HepG2 (cell line): ENCODE measurements around the gene CAVIN1. TPM values are rescaled to one million over a fixed set of nuclear protein-coding genes. Genes with fewer than 3 reads are reported as not detected.
A peak's percentile ranks its signal among the peaks of the same experiment; 100 is the strongest.

Source experiments
- CSRNP2 ChIP-seq: sonication (generic); formaldehyde crosslinking; conservative IDR thresholded peaks from 2 replicates; pipeline ENCODE4 v1.8.0; 2022; ENCODE audit warnings: low read depth, missing genetic modification reagents
- EZH2 ChIP-seq: conservative IDR thresholded peaks from 2 replicates; pipeline ENCODE4 v1.6.1; 2012; ENCODE audit warnings: mild to moderate bottlenecking, low read depth, low read length, moderate library complexity
- FOXA1 ChIP-seq, 2 experiments: fragments of 450-650 bp in 1 of 2; sonication (generic) in 1 of 2; formaldehyde crosslinking in 1 of 2; IDR thresholded peaks; 2 replicates each; pipeline versions ENCODE4 v1.4.0 to v1.6.1; 2016 to 2020; ENCODE audit warnings: missing genetic modification reagents in 1 of 2
- GLI4 ChIP-seq: sonication (generic); formaldehyde crosslinking; IDR thresholded peaks from 2 replicates; pipeline ENCODE4 v1.5.1; 2020; ENCODE audit warnings: missing genetic modification reagents, mild to moderate bottlenecking, moderate library complexity, borderline replicate concordance
- JDP2 ChIP-seq: sonication (generic); formaldehyde crosslinking; IDR thresholded peaks from 2 replicates; pipeline ENCODE4 v1.8.1; 2022; ENCODE audit warnings: missing genetic modification reagents, borderline replicate concordance
- JUNB ChIP-seq: sonication (generic); formaldehyde crosslinking; IDR thresholded peaks from 2 replicates; pipeline ENCODE4 v1.8.0; 2022; ENCODE audit warnings: missing genetic modification reagents, mild to moderate bottlenecking, borderline replicate concordance
- MED1 ChIP-seq: sonication (generic); formaldehyde crosslinking; IDR thresholded peaks from 2 replicates; pipeline ENCODE4 v1.4.0; 2020; ENCODE audit warnings: missing genetic modification reagents
- MXD4 ChIP-seq: IDR thresholded peaks from 2 replicates; pipeline ENCODE4 v1.6.1; 2016; ENCODE audit warnings: mild to moderate bottlenecking, missing biosample characterization, missing genetic modification reagents
- PITX1 ChIP-seq: sonication (generic); formaldehyde crosslinking; IDR thresholded peaks from 2 replicates; pipeline ENCODE4 v1.5.1; 2020; ENCODE audit warnings: mild to moderate bottlenecking, missing genetic modification reagents
- PTBP1 ChIP-seq: fragments of 200-400 bp; formaldehyde crosslinking; IDR thresholded peaks from 2 replicates; pipeline ENCODE4 v1.6.1; 2018; ENCODE audit warnings: low read length, low read depth; ENCODE audit not compliant: poor library complexity, severe bottlenecking
- REXO4 ChIP-seq: sonication (generic); formaldehyde crosslinking; IDR thresholded peaks from 2 replicates; pipeline ENCODE4 v1.8.0; 2022; ENCODE audit warnings: missing genetic modification reagents, mild to moderate bottlenecking, borderline replicate concordance
- SALL1 ChIP-seq: sonication (generic); formaldehyde crosslinking; IDR thresholded peaks from 2 replicates; pipeline ENCODE4 v1.8.0; 2022; ENCODE audit warnings: mild to moderate bottlenecking, missing genetic modification reagents
- TCF12 ChIP-seq, 2 experiments: fragments of 450-650 bp in 1 of 2; sonication (generic) in 1 of 2; formaldehyde crosslinking in 1 of 2; IDR thresholded peaks; 2 replicates each; pipeline versions ENCODE4 v1.6.1 to v1.8.0; 2017 to 2022; ENCODE audit warnings: antibody characterized with exemption in 1 of 2, mild to moderate bottlenecking in 1 of 2, missing genetic modification reagents in 1 of 2, moderate library complexity in 1 of 2
- THAP9 ChIP-seq: sonication (generic); formaldehyde crosslinking; IDR thresholded peaks from 2 replicates; pipeline ENCODE4; 2020; ENCODE audit warnings: missing genetic modification reagents, mild to moderate bottlenecking, borderline replicate concordance
- TRIM24 ChIP-seq: sonication (generic); formaldehyde crosslinking; IDR thresholded peaks from 2 replicates; pipeline ENCODE4 v1.8.0; 2022; ENCODE audit warnings: mild to moderate bottlenecking, missing genetic modification reagents
- ZBTB44 ChIP-seq: sonication (generic); formaldehyde crosslinking; IDR thresholded peaks from 2 replicates; pipeline ENCODE4 v1.4.0; 2020; ENCODE audit warnings: missing genetic modification reagents
- ZC3H13 ChIP-seq: sonication (generic); formaldehyde crosslinking; IDR thresholded peaks from 2 replicates; pipeline ENCODE4 v1.8.1; 2023; ENCODE audit warnings: mild to moderate bottlenecking, missing genetic modification reagents, moderate library complexity
- ZFYVE20 ChIP-seq: sonication (generic); formaldehyde crosslinking; IDR thresholded peaks from 2 replicates; pipeline ENCODE4 v1.8.0; 2023; ENCODE audit warnings: low read depth, mild to moderate bottlenecking, moderate library complexity, missing genetic modification reagents, borderline replicate concordance
- ZNF264 ChIP-seq: sonication (generic); formaldehyde crosslinking; IDR thresholded peaks from 2 replicates; pipeline ENCODE4 v1.4.0; 2020; ENCODE audit warnings: missing genetic modification reagents
- ZNF468 ChIP-seq: sonication (generic); formaldehyde crosslinking; IDR thresholded peaks from 2 replicates; pipeline ENCODE4 v1.8.0; 2022; ENCODE audit warnings: mild to moderate bottlenecking, moderate library complexity, missing genetic modification reagents
- ZNF737 ChIP-seq: sonication (generic); formaldehyde crosslinking; IDR thresholded peaks from 2 replicates; pipeline ENCODE4 v1.5.0; 2020; ENCODE audit warnings: missing genetic modification reagents, mild to moderate bottlenecking, borderline replicate concordance
- ZNF784 ChIP-seq: sonication (generic); formaldehyde crosslinking; IDR thresholded peaks from 2 replicates; pipeline ENCODE4 v1.5.1; 2020; ENCODE audit warnings: missing genetic modification reagents, mild to moderate bottlenecking, borderline replicate concordance
- polyA plus RNA-seq, 8 experiments: library from polyadenylated mRNA; depleted of rRNA in 3 of 8; stranded (reverse) in 7 of 8; unstranded in 1 of 8; fragments of >200 nt; fragmentation: Illumina TruSeq in 4 of 8; extraction: Trizol in 4 of 8; gene quantifications; 2 replicates each; pipeline versions ENCODE4 v1.2.1 to v1.2.3, GENCODE V29; 2011 to 2016; ENCODE audit warnings: low read depth in 4 of 8, missing spikeins in 1 of 8, mixed read lengths in 1 of 8; ENCODE audit not compliant: insufficient read depth in 1 of 8
- total RNA-seq, 5 experiments: library from RNA; depleted of rRNA; stranded (reverse); fragments of >200 nt; fragmentation: Illumina TruSeq; extraction: Trizol; gene quantifications; 2 replicates each; pipeline ENCODE4 v1.2.3, GENCODE V29; 2016; ENCODE audit warnings: low read depth in 1 of 5

The CAVIN1 gene
- total and polyA plus RNA-seq, 2 of the 13 experiments (the other 11 are each of a cell fraction or from before 2014, with no cell fraction given) = 15.9 to 25.5 TPM

- no peak for TF ChIP-seq ZFYVE20
- TF ChIP-seq SALL1 = peak; percentile 99
- no peak for TF ChIP-seq JDP2 (CRISPR knock-in tag)
- TF ChIP-seq FOXA1 (IDR thresholded peaks at IDR 0.05) = no peak
- TF ChIP-seq FOXA1 (CRISPR knock-in tag; IDR thresholded peaks at IDR 0.05) = peak; percentile 75
- no peak for TF ChIP-seq CSRNP2 (CRISPR knock-in tag)
- TF ChIP-seq EZH2 = no peak
- peak; percentile 93 for TF ChIP-seq PITX1 (CRISPR knock-in tag)
- TF ChIP-seq ZC3H13 (CRISPR knock-in tag) = peak; percentile 27; the same call in 1 of the 2 replicates
- TF ChIP-seq PTBP1 = peak; percentile 99
- TF ChIP-seq ZNF784 (CRISPR knock-in tag) = peak; percentile 99
- TF ChIP-seq REXO4 (CRISPR knock-in tag) = no peak; the same call in 1 of the 2 replicates
- peak; percentile 93; the same call in 1 of the 2 replicates for TF ChIP-seq THAP9
- peak; percentile 98 for TF ChIP-seq ZBTB44 (CRISPR knock-in tag)
- peak; percentile 96 for TF ChIP-seq MED1 (CRISPR knock-in tag)
- 0 out of 2 replicates have a peak, but pooled peaks have one; percentile 25 for TF ChIP-seq TRIM24
- TF ChIP-seq MXD4 (CRISPR knock-in tag) = peak; percentile 96; the same call in 1 of the 2 replicates
- no peak for TF ChIP-seq ZNF468 (CRISPR knock-in tag)
- peak; percentile 98; the same call in 1 of the 2 replicates for TF ChIP-seq GLI4 (CRISPR knock-in tag)
- peak; percentile 95 for TF ChIP-seq ZNF264 (CRISPR knock-in tag)
- no peak for TF ChIP-seq JUNB
- TF ChIP-seq ZNF737 (CRISPR knock-in tag) = no peak
- no peak for TF ChIP-seq TCF12 (IDR thresholded peaks at IDR 0.05)
- peak; percentile 90 for TF ChIP-seq TCF12 (CRISPR knock-in tag; IDR thresholded peaks at IDR 0.05)
Observed at GRCh38 chr17:42388381-42389134, 34.5 kb downstream of the CAVIN1 start, which contains the start of gene STAT3 (continued).
